Nephron (organoid): Measurements from ENCODE around the gene THADA.
A peak's percentile ranks its signal among the peaks of the same experiment; 100 is the strongest.
"Not testable (repeated sequence)": the region's sequence is repeated elsewhere in the genome, so short reads cannot be mapped to it uniquely, and the experiment has no call there.

ENCODE experiments used
- H3K27ac Mint-ChIP-seq, 3 experiments: 2 replicates each; pipeline ENCODE4 v1.8.0; 2020; ENCODE audit warnings: mixed read lengths in 3 of 3, mild to moderate bottlenecking in 2 of 3, moderate library complexity in 1 of 3
- H3K27me3 Mint-ChIP-seq: 2 replicates; pipeline ENCODE4 v1.8.0; 2021; ENCODE audit warnings: low read depth, mild to moderate bottlenecking, moderate library complexity, mixed read lengths
- H3K36me3 Mint-ChIP-seq: 2 replicates; pipeline ENCODE4 v1.8.0; 2020; ENCODE audit warnings: low read depth, mixed read lengths
- H3K4me1 Mint-ChIP-seq: 2 replicates; pipeline ENCODE4 v1.8.0; 2020; ENCODE audit warnings: mixed read lengths
- H3K4me3 Mint-ChIP-seq, 3 experiments: 2 replicates each; pipeline ENCODE4 v1.8.0; 2020; ENCODE audit warnings: mild to moderate bottlenecking in 3 of 3, mixed read lengths in 3 of 3, moderate library complexity in 2 of 3
- H3K9me3 Mint-ChIP-seq: 2 replicates; pipeline ENCODE4 v1.8.0; 2020; ENCODE audit warnings: mixed read lengths
- CTCF ChIP-seq, 3 experiments: fragments of 200-600 bp; sonication (generic); IDR thresholded peaks; one replicate each; pipeline ENCODE4 v1.5.0; 2021; ENCODE audit warnings: antibody characterized with exemption in 3 of 3; ENCODE audit not compliant: unreplicated experiment in 3 of 3

The THADA gene

DNA sequence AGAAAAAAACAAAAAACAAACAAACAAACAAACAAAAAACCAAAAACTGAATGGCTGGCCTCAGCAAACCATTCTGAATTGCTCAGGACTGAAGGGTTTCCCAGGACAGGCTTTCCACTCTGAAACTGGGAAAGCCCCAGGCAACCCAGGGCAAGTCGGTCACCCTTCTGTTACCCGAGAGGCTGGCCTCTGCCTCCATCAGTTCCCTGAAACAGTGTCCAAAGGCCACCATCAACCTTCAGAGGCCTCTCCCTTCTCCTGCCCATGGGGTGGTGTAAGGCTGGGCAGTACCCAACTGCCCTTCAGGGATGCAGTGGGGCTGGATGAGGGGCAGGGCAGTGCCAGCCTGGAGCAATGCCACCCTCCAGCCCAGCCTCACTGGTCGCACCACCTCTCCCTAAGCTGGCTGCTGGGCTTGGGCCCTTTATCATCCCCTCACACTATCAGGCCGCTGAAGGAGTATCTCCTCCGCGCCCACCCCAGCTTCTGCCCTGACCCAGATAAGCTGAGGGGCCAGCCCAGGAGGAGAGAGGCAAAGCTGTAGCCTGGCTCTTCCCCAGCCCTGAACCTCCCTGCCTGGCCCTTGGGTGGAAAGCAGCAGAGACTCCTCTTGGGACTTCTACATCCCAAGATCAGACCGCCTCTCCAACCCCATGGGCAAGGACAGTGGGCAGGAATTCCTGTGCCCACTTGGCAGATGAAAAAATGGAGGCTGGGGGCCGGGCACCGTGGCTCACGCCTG lies 405.4 kb downstream of the THADA start:
- no peak overlapping the region for H3K4me3 Mint-ChIP-seq
- peaks cover 33% of the 10 kb centered on the region for H3K4me1 Mint-ChIP-seq
- no peak for TF ChIP-seq CTCF (IDR thresholded peaks at IDR 0.05; ENCODE audit: unreplicated experiment in 3 of 3)
- H3K36me3 Mint-ChIP-seq, result no peaks in the 10 kb centered on the region
- H3K27ac Mint-ChIP-seq, result no peak overlapping the region
- peaks cover 12% of the 10 kb centered on the region for H3K27me3 Mint-ChIP-seq
- no peaks in the 10 kb centered on the region for H3K9me3 Mint-ChIP-seq

GRCh38 chr2:43189861-43190260 lies 406.0 kb downstream of the THADA start:
- H3K36me3 Mint-ChIP-seq, H3K9me3 Mint-ChIP-seq, H3K27ac Mint-ChIP-seq, H3K4me3 Mint-ChIP-seq: not testable (repeated sequence)
- H3K27me3 Mint-ChIP-seq, result peaks cover 15% of the 10 kb centered on the region
- peaks cover 36% of the 10 kb centered on the region for H3K4me1 Mint-ChIP-seq

DNA sequence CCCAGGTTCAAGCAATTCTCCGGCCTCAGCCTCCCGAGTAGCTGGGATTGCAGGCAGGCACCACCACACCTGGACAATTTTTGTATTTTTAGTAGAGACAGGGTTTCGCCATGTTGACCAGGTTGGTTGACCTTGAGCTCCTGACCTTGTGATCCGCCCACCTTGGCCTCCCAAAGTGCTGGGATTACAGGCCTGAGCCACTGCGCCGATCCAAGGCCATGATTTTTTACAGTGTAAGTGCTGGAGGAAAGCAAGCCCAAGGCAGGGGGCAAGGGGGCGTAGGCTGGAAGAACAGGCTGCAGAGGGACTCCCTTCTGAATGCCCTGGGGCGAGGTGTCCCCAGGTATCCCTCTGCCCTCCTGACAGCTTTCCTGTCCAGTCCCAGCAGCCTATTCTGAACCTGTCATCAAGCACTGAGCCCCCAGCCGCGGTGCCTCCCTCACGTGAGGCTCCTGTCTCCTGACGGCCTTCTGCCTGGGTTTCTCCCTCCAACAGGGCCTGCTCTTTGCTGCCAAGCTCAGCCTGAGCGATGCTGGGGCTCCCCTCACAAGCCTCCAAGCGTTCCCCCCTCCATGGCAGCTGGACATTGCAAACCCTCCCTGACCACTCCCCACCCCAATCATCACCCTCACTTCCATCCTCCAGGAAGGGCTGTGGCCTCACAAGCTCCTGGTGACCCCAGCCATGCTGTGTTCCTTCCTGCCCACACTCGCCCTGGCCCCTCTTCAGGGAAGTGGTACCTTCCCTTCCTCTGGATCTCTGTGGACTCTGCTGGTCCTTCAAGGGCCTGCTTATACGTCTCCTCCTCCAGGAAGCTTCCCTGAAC lies 407.1 kb downstream of the THADA start:
- Mint-ChIP-seq H3K4me3 (no peak overlapping the region), H3K27me3 (peaks cover 20% of the 10 kb centered on the region), H3K36me3 (no peaks in the 10 kb centered on the region), H3K27ac (peak overlapping the region; percentile 13 to 44 (median 37)), H3K4me1 (peaks cover 26% of the 10 kb centered on the region), H3K9me3 (no peaks in the 10 kb centered on the region)
- no peak for TF ChIP-seq CTCF (IDR thresholded peaks at IDR 0.05; ENCODE audit: unreplicated experiment in 3 of 3)

- Mint-ChIP-seq H3K27ac (peak overlapping the region; percentile 46 to 71 (median 62)), H3K4me3 (no peak overlapping the region), H3K9me3 (no peaks in the 10 kb centered on the region), H3K36me3 (no peaks in the 10 kb centered on the region), H3K4me1 (peaks cover 18% of the 10 kb centered on the region), H3K27me3 (peaks cover 19% of the 10 kb centered on the region)
- no peak for TF ChIP-seq CTCF (IDR thresholded peaks at IDR 0.05; ENCODE audit: unreplicated experiment in 3 of 3)
These were observed 409.0 kb downstream of the THADA start for GRCh38 chr2:43186679-43187374.

- Mint-ChIP-seq H3K4me3 (no peak overlapping the region), H3K9me3 (no peaks in the 10 kb centered on the region), H3K27ac (peak overlapping the region; percentile 35 to 62 (median 43)), H3K36me3 (no peaks in the 10 kb centered on the region), H3K27me3 (peaks cover 14% of the 10 kb centered on the region), H3K4me1 (peaks cover 17% of the 10 kb centered on the region)
- no peak for TF ChIP-seq CTCF (IDR thresholded peaks at IDR 0.05; ENCODE audit: unreplicated experiment in 3 of 3)
These were observed 409.5 kb downstream of the THADA start for GRCh38 chr2:43186321-43186678.

DNA sequence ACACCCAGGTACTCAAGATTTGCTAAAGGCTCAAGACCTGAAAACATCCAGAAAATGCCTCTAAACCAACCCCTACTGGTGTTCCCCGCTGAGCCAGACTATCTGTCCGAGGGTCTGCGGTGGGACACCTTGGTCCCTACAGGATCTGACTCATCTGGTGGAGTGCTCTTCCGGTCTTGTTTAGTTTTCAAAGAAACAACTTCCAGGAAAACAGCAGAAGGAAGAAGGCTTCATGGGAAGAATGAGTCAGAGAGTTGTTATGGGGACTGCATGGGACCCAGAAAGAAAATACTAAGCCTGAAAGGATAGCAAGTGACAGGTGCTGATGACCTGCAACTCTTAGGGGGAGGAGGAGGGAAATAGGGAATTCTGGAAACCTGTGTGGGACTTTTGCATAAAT lies 410.7 kb downstream of the THADA start:
- Mint-ChIP-seq H3K27ac (peak overlapping the region in 2 of 3 experiments; percentile 63 to 75), H3K27me3 (peaks cover 14% of the 10 kb centered on the region), H3K4me3 (no peak overlapping the region), H3K4me1 (peaks cover 24% of the 10 kb centered on the region), H3K9me3 (no peaks in the 10 kb centered on the region), H3K36me3 (no peaks in the 10 kb centered on the region)
- TF ChIP-seq CTCF (IDR thresholded peaks at IDR 0.05; ENCODE audit: unreplicated experiment in 3 of 3), result no peak
